ENCODE measurements around the gene FUT4.
"Not testable (repeated sequence)": the region's sequence is repeated elsewhere in the genome, so short reads cannot be mapped to it uniquely, and the experiment has no call there.

Gene FUT4

GRCh38 chr11:94568200-94568599 is 24.5 kb downstream of the FUT4 start:
- DNase-seq (ENCODE audit: low read depth, low spot score): no peak
- no peak overlapping the region for H3K4me3 ChIP-seq (ENCODE audit: insufficient read length, low read depth)
- no peak overlapping the region for H3K9ac ChIP-seq (ENCODE audit: insufficient read length, low read depth)
- no peaks in the 10 kb centered on the region for H3K9me3 ChIP-seq (ENCODE audit: insufficient read depth, low read length)
- H3K27me3 ChIP-seq (ENCODE audit: insufficient read depth, insufficient read length): no peaks in the 10 kb centered on the region
- H3K36me3 ChIP-seq (ENCODE audit: insufficient read depth, insufficient read length, low read length): no peaks in the 10 kb centered on the region
- no peak for TF ChIP-seq YY1 (IDR thresholded peaks at IDR 0.05; ENCODE audit: insufficient read depth, insufficient read length)
- no peak for TF ChIP-seq SUZ12 (IDR thresholded peaks at IDR 0.05; ENCODE audit: extremely low read depth, insufficient read depth, insufficient read length)
- no peak for TF ChIP-seq ZNF274 (IDR thresholded peaks at IDR 0.05; ENCODE audit: low read depth, low read length)
- H3K4me1 ChIP-seq (ENCODE audit: insufficient read depth, insufficient read length): no peaks in the 10 kb centered on the region

GRCh38 chr11:94568717-94569116 is 25.0 kb downstream of the FUT4 start:
- no peaks in the 10 kb centered on the region for H3K4me1 ChIP-seq (ENCODE audit: insufficient read depth, insufficient read length)
- no peak for DNase-seq (ENCODE audit: low read depth, low spot score)
- TF ChIP-seq YY1 (IDR thresholded peaks at IDR 0.05; ENCODE audit: insufficient read depth, insufficient read length): no peak
- TF ChIP-seq SUZ12 (IDR thresholded peaks at IDR 0.05; ENCODE audit: extremely low read depth, insufficient read depth, insufficient read length): no peak
- no peaks in the 10 kb centered on the region for H3K9me3 ChIP-seq (ENCODE audit: insufficient read depth, low read length)
- H3K27me3 ChIP-seq (ENCODE audit: insufficient read depth, insufficient read length): no peaks in the 10 kb centered on the region
- no peak overlapping the region for H3K9ac ChIP-seq (ENCODE audit: insufficient read length, low read depth)
- no peak overlapping the region for H3K4me3 ChIP-seq (ENCODE audit: insufficient read length, low read depth)
- no peaks in the 10 kb centered on the region for H3K36me3 ChIP-seq (ENCODE audit: insufficient read depth, insufficient read length, low read length)

- H3K36me3 ChIP-seq (ENCODE audit: insufficient read depth, insufficient read length, low read length); H3K4me1 ChIP-seq (ENCODE audit: insufficient read depth, insufficient read length); H3K9me3 ChIP-seq (ENCODE audit: insufficient read depth, low read length); H3K4me3 ChIP-seq (ENCODE audit: insufficient read length, low read depth); H3K27me3 ChIP-seq (ENCODE audit: insufficient read depth, insufficient read length); DNase-seq (ENCODE audit: low read depth, low spot score); H3K9ac ChIP-seq (ENCODE audit: insufficient read length, low read depth): not testable (repeated sequence)
Observed at GRCh38 chr11:94572975-94573374, 29.3 kb downstream of the FUT4 start.

GRCh38 chr11:94574193-94574961 is 30.7 kb downstream of the FUT4 start:
- DNase-seq (ENCODE audit: low read depth, low spot score): no peak
- Histone ChIP-seq H3K36me3 (ENCODE audit: insufficient read depth, insufficient read length, low read length) (no peaks in the 10 kb centered on the region), H3K4me3 (ENCODE audit: insufficient read length, low read depth) (no peak overlapping the region), H3K9me3 (ENCODE audit: insufficient read depth, low read length) (no peaks in the 10 kb centered on the region), H3K27me3 (ENCODE audit: insufficient read depth, insufficient read length) (no peaks in the 10 kb centered on the region), H3K4me1 (ENCODE audit: insufficient read depth, insufficient read length) (no peaks in the 10 kb centered on the region), H3K9ac (ENCODE audit: insufficient read length, low read depth) (no peak overlapping the region)
- TF ChIP-seq YY1 (IDR thresholded peaks at IDR 0.05; ENCODE audit: insufficient read depth, insufficient read length) (no peak), SUZ12 (IDR thresholded peaks at IDR 0.05; ENCODE audit: extremely low read depth, insufficient read depth, insufficient read length) (no peak), ZNF274 (IDR thresholded peaks at IDR 0.05; ENCODE audit: low read depth, low read length) (no peak)

- no peak for TF ChIP-seq SUZ12 (IDR thresholded peaks at IDR 0.05; ENCODE audit: extremely low read depth, insufficient read depth, insufficient read length)
- no peak for TF ChIP-seq ZNF274 (IDR thresholded peaks at IDR 0.05; ENCODE audit: low read depth, low read length)
- TF ChIP-seq YY1 (IDR thresholded peaks at IDR 0.05; ENCODE audit: insufficient read depth, insufficient read length): no peak
- no peaks in the 10 kb centered on the region for H3K4me1 ChIP-seq (ENCODE audit: insufficient read depth, insufficient read length)
Observed at GRCh38 chr11:94576306-94576705, 32.6 kb downstream of the FUT4 start.

GRCh38 chr11:94577841-94578240 is 34.1 kb downstream of the FUT4 start:
- DNase-seq (ENCODE audit: low read depth, low spot score): no peak
- Histone ChIP-seq H3K27me3 (ENCODE audit: insufficient read depth, insufficient read length) (no peaks in the 10 kb centered on the region), H3K9me3 (ENCODE audit: insufficient read depth, low read length) (no peaks in the 10 kb centered on the region), H3K4me1 (ENCODE audit: insufficient read depth, insufficient read length) (no peaks in the 10 kb centered on the region), H3K36me3 (ENCODE audit: insufficient read depth, insufficient read length, low read length) (no peaks in the 10 kb centered on the region), H3K9ac (ENCODE audit: insufficient read length, low read depth) (no peak overlapping the region), H3K4me3 (ENCODE audit: insufficient read length, low read depth) (no peak overlapping the region)
- TF ChIP-seq SUZ12 (IDR thresholded peaks at IDR 0.05; ENCODE audit: extremely low read depth, insufficient read depth, insufficient read length) (no peak), YY1 (IDR thresholded peaks at IDR 0.05; ENCODE audit: insufficient read depth, insufficient read length) (no peak), ZNF274 (IDR thresholded peaks at IDR 0.05; ENCODE audit: low read depth, low read length) (no peak)

More at GRCh38 chr11:94576306-94576705, 32.6 kb downstream of the FUT4 start:
- no peaks in the 10 kb centered on the region for H3K9me3 ChIP-seq (ENCODE audit: insufficient read depth, low read length)
- DNase-seq (ENCODE audit: low read depth, low spot score): no peak
- no peak overlapping the region for H3K4me3 ChIP-seq (ENCODE audit: insufficient read length, low read depth)
- no peaks in the 10 kb centered on the region for H3K27me3 ChIP-seq (ENCODE audit: insufficient read depth, insufficient read length)
- H3K9ac ChIP-seq (ENCODE audit: insufficient read length, low read depth): no peak overlapping the region
- H3K36me3 ChIP-seq (ENCODE audit: insufficient read depth, insufficient read length, low read length): no peaks in the 10 kb centered on the region

GRCh38 chr11:94581926-94582325 is 38.2 kb downstream of the FUT4 start:
- Histone ChIP-seq H3K4me3 (ENCODE audit: insufficient read length, low read depth) (no peak overlapping the region), H3K36me3 (ENCODE audit: insufficient read depth, insufficient read length, low read length) (no peaks in the 10 kb centered on the region), H3K4me1 (ENCODE audit: insufficient read depth, insufficient read length) (no peaks in the 10 kb centered on the region), H3K27me3 (ENCODE audit: insufficient read depth, insufficient read length) (no peaks in the 10 kb centered on the region), H3K9ac (ENCODE audit: insufficient read length, low read depth) (no peak overlapping the region), H3K9me3 (ENCODE audit: insufficient read depth, low read length) (no peaks in the 10 kb centered on the region)
- TF ChIP-seq ZNF274 (IDR thresholded peaks at IDR 0.05; ENCODE audit: low read depth, low read length) (no peak), SUZ12 (IDR thresholded peaks at IDR 0.05; ENCODE audit: extremely low read depth, insufficient read depth, insufficient read length) (no peak), YY1 (IDR thresholded peaks at IDR 0.05; ENCODE audit: insufficient read depth, insufficient read length) (no peak)
- no peak for DNase-seq (ENCODE audit: low read depth, low spot score)
